Upper lobe of left lung (tissue), 4 donors: ENCODE data around the gene NISCH.

ENCODE experiments used
- CTCF ChIP-seq, 6 experiments: fragments of 450-650 bp in 4 of 6; fragments of 200-600 bp in 2 of 6; sonication (generic) in 2 of 6; IDR thresholded peaks; one replicate each; pipeline ENCODE4 v1.5.1; 2016 to 2019; ENCODE audit warnings: antibody characterized with exemption in 6 of 6
- POLR2A ChIP-seq, 4 donors: fragments of 450-650 bp; IDR thresholded peaks; one replicate each; pipeline ENCODE4 v1.5.1; 2016 to 2017; ENCODE audit warnings: antibody characterized with exemption in 4 of 4, mild to moderate bottlenecking in 2 of 4
- POLR2AphosphoS5 ChIP-seq, 2 donors: sonication (generic); formaldehyde crosslinking; IDR thresholded peaks; one replicate each; pipeline ENCODE4 v1.5.1; 2017; ENCODE audit warnings: antibody characterized with exemption in 2 of 2

- TF ChIP-seq CTCF (IDR thresholded peaks at IDR 0.05) (no peak), POLR2A (IDR thresholded peaks at IDR 0.05) (no peak), POLR2AphosphoS5 (IDR thresholded peaks at IDR 0.05) (no peak)
Measured at GRCh38 chr3:52479877-52480575, 24.6 kb downstream of the NISCH start.
